GM12878 (cell line): Measurements from ENCODE around the gene AGRN.

Experiments
- CTCF ChIP-seq, 3 experiments: IDR thresholded peaks in 2 of 3; conservative IDR thresholded peaks in 1 of 3; 2 replicates each; pipeline ENCODE4 v1.5.1; 2011; ENCODE audit warnings: low read depth in 3 of 3, low read length in 3 of 3, mild to moderate bottlenecking in 3 of 3, control low read depth in 2 of 3, moderate library complexity in 2 of 3, inconsistent platforms in 1 of 3, mixed read lengths in 1 of 3; ENCODE audit not compliant: control insufficient read depth in 2 of 3, insufficient read depth in 1 of 3; ENCODE audit errors: extremely low read depth in 1 of 3
- FOXK2 ChIP-seq: fragments of 450-650 bp; IDR thresholded peaks from 2 replicates; pipeline ENCODE4 v1.6.1; 2017; ENCODE audit warnings: mild to moderate bottlenecking, moderate library complexity
- JUND ChIP-seq: IDR thresholded peaks from 2 replicates; pipeline ENCODE4 v1.6.1; 2012; ENCODE audit warnings: low read depth, mild to moderate bottlenecking, low read length, improper control_type of control experiment, moderate library complexity
- MAX ChIP-seq: IDR thresholded peaks from 2 replicates; pipeline ENCODE4 v1.6.1; 2012; ENCODE audit warnings: low read depth, low read length, improper control_type of control experiment
- NFYB ChIP-seq: IDR thresholded peaks from 2 replicates; pipeline ENCODE4 v1.6.1; 2011; ENCODE audit warnings: low read depth, mild to moderate bottlenecking, low read length, improper control_type of control experiment, moderate library complexity; ENCODE audit not compliant: insufficient read depth
- SP1 ChIP-seq: IDR thresholded peaks from one replicate; pipeline ENCODE4 v1.6.1; 2011; ENCODE audit warnings: low read depth, low read length

DNA sequence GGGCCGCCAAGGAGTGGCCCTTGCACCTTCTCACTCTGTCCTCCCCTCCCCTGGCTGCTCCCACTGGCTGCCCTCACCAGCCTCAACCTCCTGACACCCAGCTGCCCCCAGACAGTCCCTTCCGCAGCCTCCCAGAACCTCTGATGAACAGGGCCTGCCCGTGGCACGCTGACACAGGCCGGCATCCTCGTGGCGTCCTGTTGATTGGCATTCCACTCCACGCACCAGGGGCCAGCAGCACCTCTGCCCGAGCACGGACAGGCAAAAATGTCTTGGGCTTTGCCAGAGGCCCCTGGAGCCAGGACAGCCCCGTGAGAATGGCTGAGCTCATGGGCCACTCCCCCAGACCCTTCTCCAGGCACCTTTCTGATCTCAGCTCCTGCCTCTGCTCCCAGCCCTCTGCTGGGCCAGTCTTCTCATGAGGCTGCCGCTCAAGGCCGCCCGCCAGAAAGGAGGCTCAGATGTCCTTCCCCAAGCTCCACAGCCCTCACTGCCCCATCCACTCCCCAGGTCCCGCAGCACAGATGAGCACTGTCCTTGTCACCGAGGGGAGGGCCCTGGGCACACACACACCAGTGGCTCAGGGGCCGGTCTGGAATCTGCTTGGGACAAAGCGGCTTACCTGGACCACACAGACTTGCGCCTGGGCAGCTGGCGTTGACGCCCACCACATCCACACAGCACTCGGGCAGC is 70.0 kb downstream of the AGRN start:
- TF ChIP-seq NFYB (no peak), MAX (no peak), FOXK2 (no peak), JUND (no peak), CTCF (IDR thresholded peaks at IDR 0.05 in 2 of 3, conservative IDR thresholded peaks at IDR 0.05 in 1 of 3; ENCODE audit: control insufficient read depth in 2 of 3, extremely low read depth in 1 of 3, insufficient read depth in 1 of 3, low read depth in 3 of 3, low read length in 3 of 3) (no peak), SP1 (no peak)
